HG02798 (cell line): ENCODE data around the gene USP10.
"Not testable (repeated sequence)": the region's sequence is repeated elsewhere in the genome, so short reads cannot be mapped to it uniquely, and the experiment has no call there.

Experiments used
- ATAC-seq: cut with Tn5 transposase; IDR thresholded peaks from one replicate; pipeline ENCODE4 v1.9.1; 2021; ENCODE audit warnings: mild to moderate bottlenecking; ENCODE audit not compliant: unreplicated experiment, poor library complexity

The USP10 gene

DNA sequence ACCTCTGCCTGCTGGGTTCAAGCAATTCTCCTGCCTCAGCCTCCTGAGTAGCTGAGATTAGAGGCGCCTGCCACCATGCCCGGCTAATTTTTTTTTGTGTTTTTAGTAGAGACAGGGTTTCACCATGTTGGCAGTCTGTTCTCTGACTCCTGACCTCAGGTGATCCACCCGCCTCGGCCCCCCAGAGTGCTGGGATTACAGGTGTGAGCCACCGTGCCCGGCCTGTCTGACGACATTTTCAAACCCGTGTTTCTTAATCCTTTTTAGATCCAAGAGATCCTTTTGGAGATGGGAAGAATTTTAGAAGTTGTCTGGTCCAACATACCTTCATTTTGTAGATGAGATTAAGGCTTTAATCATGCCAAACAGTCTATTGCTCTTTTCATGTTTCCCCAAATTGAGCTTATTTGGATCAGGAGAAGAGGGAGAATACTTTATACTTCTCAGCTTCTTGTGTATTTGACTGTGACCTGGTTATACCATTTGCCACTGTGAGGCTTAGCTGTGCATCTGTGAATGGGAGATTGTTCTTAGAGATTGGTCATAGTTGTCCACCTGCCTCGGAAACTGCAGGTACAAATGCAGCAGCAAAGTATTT, 25.8 kb downstream of the USP10 start:
- ATAC-seq = peak; percentile 2

DNA sequence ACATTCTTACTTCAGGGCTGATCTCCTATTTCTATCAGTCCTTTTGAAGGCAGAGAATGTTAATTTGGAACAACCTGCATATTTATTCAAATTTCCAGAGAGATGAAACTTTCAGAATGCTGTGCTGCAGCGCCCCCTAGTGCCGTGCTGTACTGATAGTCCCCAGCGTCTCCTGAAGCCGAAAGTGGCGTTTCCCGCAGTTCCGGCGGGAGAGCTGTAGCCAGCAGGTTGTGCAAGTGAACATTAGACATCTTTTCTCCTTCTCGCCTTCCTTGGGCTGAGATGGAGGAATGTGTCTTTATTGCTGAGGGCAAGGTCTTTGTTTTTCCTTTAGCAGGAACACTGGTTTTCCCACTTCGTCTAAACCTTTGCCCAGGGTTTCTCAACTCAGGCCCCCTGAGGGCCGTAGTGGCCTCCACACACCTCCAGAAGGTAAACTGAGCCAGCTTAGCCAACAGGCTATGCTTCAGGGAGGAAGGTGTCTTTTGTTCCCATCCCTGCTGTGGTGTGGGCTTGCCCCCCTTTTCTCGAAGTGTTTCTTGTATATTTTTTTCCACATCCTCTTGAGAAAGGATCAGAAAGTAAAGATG, 26.4 kb downstream of the USP10 start:
- peak; percentile 45 for ATAC-seq

DNA sequence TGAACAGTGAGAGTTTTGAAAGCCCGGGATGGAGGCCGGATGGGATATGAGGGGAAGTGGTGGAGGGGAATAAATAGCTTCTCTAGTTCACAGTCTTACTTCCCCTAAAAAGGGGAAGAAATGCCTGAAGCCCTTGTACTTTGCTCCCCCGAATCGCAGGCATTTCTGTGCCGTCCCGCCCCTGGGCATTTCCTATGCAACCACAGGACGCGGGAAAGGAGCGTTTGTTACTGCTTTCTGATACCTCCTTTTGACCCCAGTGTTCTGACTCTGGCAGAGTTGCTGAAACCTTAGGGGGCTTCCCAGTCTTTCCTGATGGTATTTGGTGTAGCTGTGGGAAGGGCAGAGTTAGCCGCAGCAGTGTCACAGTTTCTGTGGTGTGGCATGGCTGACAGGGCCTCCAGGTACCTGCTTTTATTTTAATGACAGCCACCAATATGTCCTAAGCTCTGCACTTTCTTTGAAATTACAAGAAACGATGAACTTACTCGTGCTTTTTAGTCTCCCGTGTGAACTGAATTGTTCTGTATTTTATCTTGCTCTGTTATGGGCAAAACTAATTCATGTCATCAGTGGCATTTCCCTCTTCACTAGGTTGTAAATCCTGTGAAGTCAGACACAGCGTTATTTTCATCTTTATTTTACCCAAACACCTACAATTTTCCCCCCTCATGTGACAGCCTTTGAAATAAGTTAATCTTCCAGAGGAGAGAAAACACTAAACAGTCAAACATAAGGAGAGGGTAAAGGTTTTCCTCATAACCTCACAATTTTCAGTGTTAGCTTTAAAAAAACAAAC, 27.1 kb downstream of the USP10 start:
- peak; percentile 31 for ATAC-seq

DNA sequence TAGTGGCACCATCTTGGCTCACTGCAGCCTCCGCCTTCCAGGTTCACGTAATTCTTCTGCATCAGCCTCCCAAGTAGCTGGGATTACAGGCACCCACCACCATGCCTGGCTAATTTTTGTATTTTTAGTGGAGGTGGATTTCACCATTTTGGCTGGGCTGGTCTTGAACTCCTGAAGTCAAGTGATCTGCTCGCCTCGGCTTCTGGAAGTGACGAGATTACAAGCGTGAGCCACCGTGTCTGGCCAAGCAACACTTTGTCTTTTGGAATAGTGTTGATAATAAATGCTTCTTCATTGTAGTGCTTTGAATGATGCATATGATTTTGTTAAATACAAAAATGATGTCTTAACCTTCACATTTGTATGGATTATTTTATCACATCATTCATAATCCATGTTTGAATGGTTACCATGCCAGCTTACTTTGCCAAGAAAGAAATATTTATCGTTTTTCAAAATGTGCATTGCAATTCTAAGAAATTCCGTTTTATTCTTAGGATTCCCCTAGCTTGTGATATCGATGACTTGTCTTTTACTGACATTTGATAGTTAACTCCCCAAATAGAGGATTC, 29.1 kb downstream of the USP10 start:
- ATAC-seq = no peak

DNA sequence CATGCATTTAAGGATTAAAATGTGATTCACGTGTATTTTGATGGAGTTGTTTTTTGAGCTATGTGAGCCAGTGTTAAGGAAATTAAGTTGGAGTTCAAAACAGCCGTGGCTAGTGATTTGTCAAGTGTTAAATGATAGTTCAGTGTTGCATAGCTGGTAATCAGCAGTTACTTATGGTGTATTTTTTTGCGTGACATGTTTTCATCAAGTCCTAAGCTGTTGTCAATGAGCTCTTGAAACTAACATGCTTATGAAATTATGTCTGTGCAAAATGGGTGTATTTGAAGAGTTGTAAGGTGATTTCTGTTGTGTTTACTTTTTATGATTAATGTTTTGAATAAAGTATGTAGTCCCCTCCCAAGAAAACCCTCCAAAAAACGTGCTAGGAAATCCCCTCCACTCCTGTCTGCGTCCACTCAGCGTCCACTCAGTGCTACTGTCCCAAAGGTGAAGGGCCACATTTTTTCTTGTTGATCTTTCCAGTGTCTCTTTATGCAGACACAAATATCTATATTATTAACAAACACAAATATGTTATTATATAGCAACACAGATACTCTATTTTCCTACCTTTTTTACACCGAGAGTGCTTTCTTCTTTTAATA, 30.0 kb downstream of the USP10 start:
- ATAC-seq = no peak

DNA sequence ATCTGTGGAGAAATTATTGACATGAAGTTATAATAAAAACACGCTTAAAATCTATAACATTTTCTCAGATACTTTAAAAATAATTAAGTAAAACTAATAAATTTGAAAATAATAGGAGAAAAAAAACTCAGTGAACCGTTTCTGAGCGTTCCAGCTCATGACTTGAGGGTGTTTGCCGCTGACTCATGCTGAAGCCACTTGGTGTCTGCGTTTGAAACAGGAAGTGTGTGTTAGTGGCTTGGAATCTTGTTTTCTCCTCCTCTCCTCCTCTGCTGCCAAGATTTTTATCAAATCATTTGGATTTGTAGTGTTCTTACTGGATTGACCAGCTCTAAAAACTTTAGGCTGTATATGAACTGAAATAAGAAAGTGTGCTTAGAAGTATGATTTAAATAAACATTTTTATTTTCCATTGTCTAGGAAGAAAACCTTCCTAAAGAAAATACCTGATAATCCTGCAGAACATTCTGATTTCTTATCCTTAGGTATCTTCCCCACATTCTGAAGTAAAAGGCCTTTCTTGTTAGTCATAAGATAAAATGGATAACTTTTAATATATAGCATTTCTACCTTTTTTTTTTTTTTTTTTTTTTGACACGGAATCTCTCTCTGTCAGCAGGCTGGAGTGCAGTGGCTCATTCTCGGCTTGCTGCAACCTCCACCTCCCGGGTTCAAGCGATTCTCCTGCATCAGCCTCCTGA, 30.8 kb downstream of the USP10 start:
- peak; percentile 52 for ATAC-seq

DNA sequence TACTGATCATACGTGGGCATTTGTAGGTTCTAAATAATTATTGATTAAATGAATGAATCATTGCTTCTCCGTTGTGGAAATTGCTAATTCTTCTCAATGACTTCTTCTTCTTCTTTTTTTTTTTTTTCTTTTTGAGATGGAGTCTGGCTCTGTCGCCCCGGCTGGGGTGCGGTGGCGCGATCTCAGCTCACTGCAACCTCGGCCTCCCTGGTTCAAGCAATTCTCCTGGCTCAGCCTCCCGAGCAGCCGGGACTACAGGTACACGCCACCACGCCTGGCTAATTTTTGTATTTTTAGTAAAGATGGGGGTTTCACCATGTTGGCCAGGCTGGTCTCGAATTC, 32.5 kb downstream of the USP10 start:
- not testable (repeated sequence) for ATAC-seq

DNA sequence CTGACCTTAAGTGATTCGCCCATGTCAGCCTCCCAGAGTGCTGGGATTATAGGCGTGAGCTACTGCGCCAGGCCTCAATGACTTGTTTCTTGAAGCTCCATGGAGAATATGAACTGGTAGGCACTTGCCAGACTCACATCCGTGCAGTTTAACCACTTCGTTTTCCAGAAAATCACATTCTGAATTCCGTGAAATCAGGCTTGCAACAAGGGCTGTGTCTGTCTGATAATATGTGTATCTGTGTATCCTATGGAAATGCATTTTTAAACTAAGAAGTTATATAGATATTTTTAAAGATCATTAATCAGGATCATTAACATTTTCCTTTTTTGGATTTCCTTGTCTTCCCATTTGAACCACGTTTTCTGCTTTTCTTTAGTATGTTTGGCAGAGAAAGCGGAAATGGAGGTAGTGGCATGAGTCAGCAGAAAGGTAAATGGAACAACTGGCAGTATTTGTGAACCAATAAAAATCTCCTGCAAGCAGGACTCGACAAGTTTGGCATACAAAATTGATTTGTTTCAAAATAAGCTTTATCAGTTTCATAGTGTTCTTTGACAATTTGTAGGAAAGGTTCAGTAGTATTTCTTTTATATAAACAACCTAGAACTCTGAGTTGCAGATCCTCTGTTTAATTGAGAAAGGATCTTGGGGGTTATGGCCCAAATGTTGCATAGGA, 33.0 kb downstream of the USP10 start:
- no peak for ATAC-seq

DNA sequence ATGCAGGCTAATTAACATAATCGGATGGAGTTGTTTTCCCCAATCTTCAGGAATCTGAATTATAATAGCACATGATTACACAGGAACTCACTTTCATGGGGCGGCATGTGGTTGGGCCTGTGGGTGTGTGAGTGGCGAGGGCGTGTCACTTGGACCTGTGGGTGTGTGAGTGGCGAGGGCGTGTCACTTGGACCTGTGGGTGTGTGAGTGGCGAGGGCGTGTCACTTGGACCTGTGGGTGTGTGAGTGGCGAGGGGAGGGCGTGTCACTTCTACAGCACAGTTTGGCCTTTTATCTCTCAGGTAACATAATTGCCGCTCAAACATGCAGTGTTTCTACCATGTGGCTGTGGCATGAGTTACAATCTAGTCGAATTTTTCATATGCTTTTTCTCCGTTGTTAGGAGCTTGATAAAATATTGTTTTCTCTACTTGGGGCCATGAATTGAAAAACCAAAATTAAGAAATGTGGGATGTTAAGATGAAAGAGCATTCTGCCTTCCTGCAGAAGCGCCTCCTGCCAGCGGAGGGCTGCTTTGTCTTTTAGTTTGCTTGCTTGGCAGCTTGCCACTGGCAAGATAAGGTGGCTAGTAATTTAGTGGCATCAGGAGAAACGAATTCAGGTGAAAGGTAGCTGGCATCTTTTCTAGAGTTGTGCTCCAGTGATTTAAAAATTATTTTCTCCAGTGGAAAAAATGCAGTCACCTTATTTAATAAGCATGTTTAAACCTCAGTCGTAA, 36.2 kb downstream of the USP10 start:
- no peak for ATAC-seq

DNA sequence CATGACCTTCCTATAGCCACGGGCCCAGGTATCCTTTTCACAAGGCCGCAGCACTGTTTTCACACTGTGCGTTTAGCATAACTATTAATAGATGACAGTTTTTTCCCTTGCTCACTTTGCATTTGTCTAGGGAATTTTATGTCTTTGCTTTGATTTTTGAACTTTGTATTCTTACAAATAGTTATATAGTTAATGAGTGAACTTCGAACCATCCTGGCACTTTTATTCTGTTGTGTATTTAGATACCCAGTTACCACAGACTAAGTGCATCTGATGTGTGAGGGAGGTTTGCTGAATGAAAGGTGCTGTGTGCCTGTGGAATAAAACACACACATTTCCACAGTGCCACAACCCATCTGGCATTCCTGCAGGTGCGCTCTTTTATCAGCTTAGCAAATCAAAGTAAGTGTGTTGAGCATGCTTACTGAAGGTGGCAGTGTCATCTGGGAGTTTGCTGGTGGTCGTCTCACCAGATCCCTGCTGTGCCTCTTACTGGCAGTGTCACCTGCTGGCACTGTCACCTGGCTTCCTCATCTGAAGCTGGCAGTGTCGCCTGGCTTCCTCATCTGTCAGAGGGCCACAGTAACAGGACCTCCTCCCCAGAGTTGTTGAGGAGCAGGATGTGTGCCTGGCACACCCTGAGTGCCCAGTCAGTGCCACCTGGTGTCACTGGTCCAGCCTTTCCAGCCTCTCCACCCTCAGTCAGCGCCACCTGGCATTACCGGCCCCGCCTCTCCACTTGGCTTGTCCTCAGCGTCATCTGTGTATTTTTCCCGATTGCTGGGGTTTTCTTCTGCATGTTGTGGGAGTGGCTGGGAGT, 37.6 kb downstream of the USP10 start:
- ATAC-seq = no peak

DNA sequence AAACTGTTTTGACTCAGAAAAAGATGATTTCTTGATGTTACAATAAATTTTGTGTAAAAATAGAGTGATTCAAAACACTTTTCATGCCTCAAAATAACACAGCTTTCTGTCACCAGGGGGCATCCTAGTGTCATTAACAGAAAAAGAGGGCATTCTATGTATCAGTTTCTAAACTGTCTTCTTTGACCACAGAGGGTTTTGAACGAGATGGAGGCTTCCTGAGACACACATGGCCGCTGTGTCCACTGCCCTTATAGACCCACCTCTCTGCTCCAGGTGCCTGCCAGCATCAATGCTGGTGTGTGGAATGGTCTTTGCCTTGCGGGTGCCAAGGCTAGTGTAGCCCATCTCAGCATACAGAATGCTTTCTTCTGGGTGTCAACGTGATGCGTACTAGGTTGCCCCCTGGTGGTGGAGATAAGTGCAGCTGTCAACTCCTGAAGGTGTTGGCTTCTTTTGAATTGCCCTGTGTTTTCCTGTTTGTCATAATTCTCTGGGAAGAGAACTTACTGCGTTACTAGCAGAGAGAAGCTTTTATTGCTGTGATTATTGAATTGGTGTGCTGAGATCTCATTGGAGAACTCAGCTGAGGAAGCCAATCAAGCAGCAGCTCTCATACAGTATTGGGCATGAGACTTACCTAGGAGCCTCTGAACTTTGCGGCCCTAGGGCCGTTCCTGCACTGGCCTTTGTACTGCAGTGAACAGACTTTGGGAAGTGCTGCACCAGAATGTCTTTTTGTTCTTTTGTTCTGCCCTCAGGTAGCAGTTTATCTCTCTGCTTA, 38.6 kb downstream of the USP10 start:
- ATAC-seq = peak; percentile 73

DNA sequence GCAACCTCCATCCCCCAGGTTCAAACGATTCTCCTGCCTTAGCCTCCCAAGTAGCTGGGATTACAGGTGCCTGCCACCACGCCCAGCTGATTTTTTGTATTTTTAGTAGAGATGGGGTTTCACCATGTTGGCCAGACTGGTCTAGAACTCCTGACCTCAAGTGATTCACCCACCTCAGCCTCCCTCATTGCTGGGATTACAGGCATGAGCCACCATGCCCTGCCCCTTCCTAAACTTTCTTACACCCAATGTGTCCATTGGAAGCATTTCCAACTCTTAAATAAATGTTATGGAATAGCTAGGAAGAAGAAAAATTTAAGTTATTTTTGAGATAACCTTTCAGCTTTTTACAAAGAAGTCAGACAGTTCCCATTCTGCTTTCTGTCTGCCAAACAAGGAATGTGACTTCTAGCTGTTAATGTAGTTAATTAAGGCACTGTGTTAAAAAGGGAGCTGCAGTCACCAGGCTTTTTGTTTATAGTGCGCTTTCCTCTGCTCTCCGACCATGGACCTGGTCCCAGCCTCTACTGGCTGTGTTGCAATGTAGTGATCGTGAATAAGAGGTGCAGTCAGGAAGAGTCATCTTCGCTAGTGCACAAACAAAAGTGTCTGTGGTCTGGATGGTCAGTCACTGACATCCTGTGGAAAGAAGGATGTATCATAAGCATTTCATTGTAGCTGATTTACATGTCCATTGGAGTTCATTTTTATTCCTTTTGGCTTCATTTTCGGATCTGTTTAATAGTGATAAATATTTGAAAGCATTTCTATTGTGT, 39.7 kb downstream of the USP10 start:
- ATAC-seq = no peak

DNA sequence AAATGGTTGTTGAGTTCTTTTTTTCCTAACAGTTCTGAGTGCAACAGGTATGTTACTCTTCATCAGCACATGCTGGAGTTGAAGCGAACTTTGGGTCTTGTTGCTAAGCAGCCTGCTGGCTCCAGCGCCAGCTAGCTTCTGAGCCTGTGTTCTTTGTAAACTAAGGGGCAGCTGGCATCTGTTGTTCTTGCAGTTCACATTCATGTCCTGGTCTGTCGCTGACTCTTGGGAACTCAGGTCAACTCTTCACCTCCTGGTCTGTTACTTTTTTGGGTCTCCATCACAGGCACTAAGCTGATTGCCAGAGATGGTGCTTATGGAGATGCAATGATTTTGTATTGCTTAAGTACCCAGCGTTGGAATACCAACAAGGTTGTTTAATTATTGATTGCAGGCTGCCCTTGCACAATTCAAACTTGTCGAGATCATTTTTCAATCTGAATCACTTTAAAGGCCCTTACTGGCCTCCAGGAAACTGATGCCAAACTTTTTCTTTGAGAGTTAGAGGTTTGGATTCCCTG, 40.9 kb downstream of the USP10 start:
- ATAC-seq = no peak

DNA sequence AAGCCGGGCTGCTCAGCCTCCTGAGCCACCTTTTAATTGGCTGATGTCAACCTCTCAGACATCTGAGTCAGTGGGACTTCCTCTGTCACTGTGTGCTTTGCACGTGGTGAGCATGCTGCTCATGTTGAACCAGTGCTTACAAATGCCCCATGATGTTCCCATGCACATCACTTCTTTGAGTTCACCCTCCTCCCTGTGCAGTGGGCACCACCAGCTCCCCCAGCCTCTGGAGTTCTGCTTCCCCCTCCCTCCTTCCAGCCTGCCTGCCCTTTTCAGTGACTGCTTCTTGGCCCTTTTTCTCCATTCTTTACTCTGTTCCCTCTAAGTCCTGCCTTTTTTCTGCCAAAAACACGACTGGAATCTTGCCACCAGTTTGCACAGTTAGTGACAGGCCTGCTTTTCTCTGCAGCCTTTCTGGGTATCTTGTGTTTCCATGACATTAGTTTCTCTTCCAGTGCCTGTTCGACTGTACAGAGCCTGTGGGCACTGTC, 41.6 kb downstream of the USP10 start:
- ATAC-seq = no peak

DNA sequence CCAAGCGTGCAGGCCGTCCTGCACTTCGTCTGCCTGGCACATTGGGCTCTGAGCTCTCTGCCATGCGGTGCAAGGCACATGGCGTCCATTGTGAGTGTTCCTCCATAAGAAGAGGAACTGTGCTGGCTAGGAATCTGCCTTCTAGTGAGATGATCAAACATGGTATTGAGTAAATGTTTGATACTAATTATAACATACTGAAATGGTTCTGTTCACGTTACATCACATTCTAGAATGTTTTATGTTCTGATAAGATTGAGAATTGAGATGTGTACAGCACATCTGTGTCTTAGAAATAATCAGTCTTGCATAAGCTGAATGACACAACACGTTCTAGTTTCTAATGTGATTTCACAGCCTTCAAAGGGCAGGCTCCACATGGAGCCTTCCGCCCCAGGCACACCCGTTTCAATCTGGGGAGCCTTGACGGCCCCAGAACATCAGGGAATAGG, 42.9 kb downstream of the USP10 start:
- no peak for ATAC-seq

DNA sequence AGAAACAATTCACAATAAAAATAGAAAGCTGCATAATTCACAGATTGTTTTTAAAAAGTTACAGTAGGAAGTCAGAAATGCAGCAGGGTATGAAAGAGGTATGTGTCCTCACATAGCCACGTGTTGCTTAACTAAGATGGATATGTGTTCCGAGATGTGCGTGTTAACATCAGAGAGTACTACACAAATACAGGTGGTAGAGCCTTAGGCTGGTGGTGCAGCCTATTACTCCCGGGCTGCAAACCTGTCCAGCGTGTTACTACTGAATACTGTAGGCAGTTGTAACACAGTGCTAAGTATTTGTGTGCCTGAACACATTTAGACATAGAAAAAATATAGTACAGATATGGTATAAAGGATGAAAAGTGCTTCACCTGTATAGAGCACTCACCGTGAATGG, 46.4 kb downstream of the USP10 start:
- no peak for ATAC-seq
